Pulmonary artery endothelial cell (primary cell): Measurements from ENCODE around the gene ZNF451. TPM values are rescaled to one million over a fixed set of nuclear protein-coding genes. Genes with fewer than 3 reads are reported as not detected.

Source experiments
- DNase-seq: peaks from one replicate; pipeline ENCODE4 v3.0.0-alpha.2; 2011; ENCODE audit warnings: low read depth, low spot score
- total RNA-seq: library from RNA; depleted of rRNA; stranded (reverse); fragments of >200 nt; gene quantifications from 2 replicates; pipeline ENCODE4 v1.2.3, GENCODE V29; 2014

The ZNF451 gene
- total RNA-seq, 1 donor from 2014 or later: 54.4 TPM

- DNase-seq: no peak
These were observed 58.2 kb downstream of the ZNF451 start for GRCh38 chr6:57147955-57148858.

- DNase-seq: no peak
These were observed 68.7 kb downstream of the ZNF451 start for GRCh38 chr6:57158658-57159057.

DNA sequence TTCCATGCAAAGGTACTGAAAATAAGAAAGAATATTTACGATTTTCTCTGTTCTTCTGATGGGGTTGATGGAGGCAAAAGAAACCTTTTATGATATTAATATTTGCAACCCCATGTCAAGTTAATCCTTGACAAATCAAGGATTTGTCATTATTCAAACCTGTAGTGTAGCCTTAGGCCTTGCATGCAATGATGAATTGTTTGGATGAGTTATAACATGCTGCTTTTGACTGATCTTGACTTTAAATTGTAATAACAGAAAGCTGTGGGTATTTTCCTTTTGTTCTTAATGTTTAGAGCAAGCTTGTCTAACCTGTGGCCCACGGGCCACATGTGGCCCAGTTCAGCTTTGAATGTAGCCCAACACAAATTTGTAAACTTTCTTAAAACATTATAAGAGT lies 69.1 kb downstream of the ZNF451 start:
- no peak for DNase-seq

DNA sequence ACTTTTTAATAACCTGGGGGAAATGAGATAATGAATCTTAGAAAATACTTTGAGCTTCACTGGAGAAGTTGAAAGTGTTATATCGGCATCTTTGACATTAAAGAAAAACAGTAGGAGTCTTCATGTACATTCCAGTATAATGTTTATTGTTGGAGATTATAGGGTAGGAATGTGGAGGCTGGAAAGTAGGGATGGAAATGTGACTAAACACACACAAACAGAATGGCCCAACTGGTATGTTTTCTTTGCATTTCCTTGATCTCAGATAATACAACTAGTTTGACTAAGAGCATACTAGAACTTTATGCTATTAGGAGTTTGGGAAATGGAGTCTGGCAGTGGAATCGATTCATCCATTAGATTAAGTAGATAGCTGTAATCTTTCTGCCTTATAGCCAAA lies 72.0 kb downstream of the ZNF451 start:
- no peak for DNase-seq

GRCh38 chr6:57162516-57162915 lies 72.5 kb downstream of the ZNF451 start:
- DNase-seq: no peak

GRCh38 chr6:57163956-57164355 lies 74.0 kb downstream of the ZNF451 start:
- DNase-seq: no peak

GRCh38 chr6:57165080-57165479 lies 75.1 kb downstream of the ZNF451 start:
- DNase-seq: no peak

- peak; percentile 27 for DNase-seq
These were observed 82.4 kb downstream of the ZNF451 start, which contains the start of gene BAG2 for GRCh38 chr6:57172136-57173055. Gene BAG2 (plus strand): TSS chr6:57172326. CDS start chr6:57172698, 372 bp downstream.

DNA sequence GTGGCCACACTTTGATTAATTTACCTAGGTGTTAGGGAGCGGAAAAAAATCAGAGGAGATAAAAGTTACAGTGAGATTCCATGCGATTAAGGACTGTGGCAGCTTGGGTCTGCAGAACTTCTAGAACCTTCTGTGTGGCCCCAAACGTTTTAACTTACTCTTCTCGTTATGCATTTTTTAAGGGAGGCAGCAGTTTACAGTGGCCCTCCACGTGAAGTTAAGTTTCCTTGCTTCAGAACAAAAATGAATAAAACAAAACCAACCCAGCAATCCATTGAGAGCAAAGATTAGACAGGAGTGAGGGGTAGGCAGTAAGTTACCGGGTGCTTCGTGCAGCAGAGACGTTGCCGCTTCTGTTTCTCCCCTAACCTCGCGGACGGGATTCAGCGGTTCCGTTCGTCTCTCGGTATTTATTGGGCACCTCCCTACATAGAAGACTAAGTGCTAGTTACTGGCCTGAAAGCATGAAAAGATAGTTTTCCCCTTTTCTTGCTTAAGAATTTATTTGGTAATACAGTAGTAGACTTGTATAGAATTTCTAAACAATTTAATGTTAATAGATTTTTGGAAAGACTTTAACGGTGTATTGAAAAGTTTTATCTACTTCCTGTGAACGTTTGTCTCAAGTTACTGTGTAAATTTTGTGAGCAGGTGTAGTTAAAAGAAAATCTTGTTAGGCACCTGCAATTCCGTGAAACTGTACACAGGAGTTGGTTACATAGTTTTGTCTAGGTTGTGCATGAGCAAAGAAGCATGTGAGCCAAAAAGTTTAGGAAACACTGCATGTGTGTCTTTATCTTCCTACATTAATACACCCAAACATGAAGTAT lies 83.3 kb downstream of the ZNF451 start:
- no peak for DNase-seq

DNA sequence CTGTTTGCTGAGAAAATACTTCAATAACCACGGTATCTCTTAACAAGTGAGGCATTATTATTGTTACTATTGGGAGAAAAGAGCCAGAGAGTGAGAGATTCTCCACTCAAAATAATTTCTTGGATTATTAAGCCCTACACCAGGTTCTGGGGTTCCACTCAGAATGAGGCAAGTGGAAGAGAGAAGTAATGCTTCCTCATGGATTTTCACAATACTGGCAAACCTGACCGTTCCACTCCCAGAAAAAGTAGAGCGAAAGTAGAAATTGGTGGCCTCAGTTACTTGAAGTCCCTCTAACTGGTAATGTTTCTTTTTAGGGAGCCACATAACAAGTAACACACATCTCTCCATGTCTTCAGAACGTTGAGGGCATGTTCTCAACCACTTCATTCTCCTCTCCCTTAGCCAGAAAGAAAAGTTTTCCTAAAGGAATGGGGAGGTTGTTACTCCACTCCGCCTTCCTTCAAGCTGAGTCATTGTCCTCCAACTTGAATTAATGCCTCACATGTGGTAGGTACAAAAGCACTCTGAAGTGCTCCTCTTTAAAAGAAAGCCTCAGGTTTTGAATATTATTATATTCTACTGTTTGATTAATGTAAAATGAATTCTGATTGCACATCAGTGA lies 84.0 kb downstream of the ZNF451 start:
- DNase-seq: no peak

- no peak for DNase-seq
These were observed 84.5 kb downstream of the ZNF451 start for GRCh38 chr6:57174511-57174907.

- DNase-seq: no peak
These were observed 87.7 kb downstream of the ZNF451 start for GRCh38 chr6:57177545-57178265.

GRCh38 chr6:57180596-57180995 lies 90.6 kb downstream of the ZNF451 start:
- no peak for DNase-seq

DNA sequence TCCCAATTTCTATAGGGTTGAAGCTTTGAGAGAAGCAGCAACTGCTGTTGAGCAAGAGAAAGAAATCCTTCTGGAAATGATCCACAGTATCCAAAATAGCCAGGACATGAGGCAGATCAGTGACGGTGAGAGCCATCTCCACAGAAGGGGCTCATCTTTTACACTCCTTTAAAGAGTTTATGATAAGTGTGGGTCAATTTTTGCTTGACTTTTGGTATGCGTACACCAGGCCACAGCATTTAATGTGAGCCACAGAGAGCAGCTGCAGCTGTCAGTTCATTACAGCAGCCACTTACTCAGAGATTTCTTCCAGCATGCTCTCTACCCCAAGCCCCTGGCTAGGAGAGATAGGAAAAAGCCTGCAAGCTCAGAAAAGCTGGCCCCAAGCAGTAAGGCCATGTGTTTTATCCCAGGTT lies 92.0 kb downstream of the ZNF451 start:
- DNase-seq: no peak

GRCh38 chr6:57183336-57183735 lies 93.3 kb downstream of the ZNF451 start:
- no peak for DNase-seq

DNA sequence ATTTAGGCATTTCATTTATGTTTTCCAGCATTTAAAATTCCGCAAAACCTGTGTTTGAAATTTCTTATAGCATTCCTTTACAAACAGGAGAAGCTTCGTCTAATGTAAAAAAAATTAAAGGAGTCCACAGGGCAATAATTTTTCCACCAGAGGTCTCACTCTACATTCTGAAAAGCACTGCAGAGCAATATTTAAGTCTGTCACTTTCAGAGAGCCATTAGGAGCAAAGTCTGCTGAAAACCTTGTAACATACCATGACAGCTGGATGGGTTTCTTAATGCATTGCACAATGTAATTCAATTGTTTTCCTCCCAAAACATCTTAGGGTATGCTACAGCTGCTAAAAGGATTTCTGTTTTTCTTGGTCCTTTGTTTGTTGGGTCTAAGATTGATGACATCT lies 100.2 kb downstream of the ZNF451 start:
- no peak for DNase-seq

DNA sequence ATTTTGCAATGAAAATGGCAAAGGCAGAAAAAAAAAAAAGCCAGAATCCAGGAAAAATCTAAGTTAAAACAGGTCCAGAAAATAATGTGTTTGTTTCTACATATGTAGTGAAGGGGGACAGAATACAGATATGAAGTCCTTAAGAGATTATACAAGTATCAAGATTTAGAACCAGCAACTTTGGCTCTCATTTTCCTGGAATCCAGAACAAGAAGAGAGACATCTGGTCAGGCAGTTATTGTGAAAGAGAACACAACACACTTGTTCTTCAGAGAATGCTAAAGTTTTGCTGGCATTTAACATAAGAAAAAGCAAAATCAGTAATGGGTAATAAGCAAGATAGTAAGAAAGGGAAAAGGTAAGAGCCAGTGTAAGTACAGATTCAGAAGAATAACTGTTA lies 103.2 kb downstream of the ZNF451 start:
- no peak for DNase-seq

- DNase-seq: no peak
These were observed 105.5 kb downstream of the ZNF451 start for GRCh38 chr6:57195457-57195856.

DNA sequence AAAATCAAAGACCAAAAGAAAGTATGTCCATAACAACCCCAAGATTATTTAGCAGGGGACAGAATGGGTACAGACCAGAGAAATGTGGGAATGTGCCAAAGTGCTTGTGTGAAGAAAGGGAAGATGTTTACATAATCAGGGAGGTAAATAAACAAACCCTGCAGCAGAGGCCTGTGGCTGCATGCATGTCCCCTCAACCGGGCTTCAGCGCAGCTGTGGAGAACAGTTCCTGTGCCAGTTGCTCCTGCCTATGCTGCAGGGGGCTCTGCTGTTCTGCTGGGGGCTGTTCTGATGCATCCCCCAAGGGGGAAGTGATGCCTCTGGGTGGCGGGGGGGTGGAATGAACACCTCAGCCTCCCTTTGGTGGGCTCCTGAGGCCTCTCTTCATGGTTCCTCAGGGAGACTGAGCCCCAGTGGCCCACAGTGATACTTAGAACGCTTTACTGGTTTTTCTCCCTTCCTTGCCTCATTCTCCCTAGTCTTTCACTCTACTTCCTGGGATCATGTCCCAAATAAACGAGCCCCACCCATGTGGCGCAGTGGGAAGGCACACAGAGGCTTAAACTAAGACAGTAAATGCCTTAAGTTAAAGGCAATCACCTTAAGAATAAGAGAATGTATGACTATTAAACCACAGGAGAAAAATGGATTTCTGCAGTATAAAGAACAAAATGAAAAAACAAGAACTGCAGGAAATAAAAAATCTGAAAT lies 109.1 kb downstream of the ZNF451 start:
- no peak for DNase-seq
